Raji (cell line): ENCODE results near the gene PLD6.

ENCODE experiments used
- POLR2A ChIP-seq: IDR thresholded peaks from 2 replicates; pipeline ENCODE4 v1.6.1; 2011; ENCODE audit warnings: low read depth, low read length, control low read depth; ENCODE audit not compliant: insufficient read depth

Gene PLD6, protein sequence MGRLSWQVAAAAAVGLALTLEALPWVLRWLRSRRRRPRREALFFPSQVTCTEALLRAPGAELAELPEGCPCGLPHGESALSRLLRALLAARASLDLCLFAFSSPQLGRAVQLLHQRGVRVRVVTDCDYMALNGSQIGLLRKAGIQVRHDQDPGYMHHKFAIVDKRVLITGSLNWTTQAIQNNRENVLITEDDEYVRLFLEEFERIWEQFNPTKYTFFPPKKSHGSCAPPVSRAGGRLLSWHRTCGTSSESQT

DNA sequence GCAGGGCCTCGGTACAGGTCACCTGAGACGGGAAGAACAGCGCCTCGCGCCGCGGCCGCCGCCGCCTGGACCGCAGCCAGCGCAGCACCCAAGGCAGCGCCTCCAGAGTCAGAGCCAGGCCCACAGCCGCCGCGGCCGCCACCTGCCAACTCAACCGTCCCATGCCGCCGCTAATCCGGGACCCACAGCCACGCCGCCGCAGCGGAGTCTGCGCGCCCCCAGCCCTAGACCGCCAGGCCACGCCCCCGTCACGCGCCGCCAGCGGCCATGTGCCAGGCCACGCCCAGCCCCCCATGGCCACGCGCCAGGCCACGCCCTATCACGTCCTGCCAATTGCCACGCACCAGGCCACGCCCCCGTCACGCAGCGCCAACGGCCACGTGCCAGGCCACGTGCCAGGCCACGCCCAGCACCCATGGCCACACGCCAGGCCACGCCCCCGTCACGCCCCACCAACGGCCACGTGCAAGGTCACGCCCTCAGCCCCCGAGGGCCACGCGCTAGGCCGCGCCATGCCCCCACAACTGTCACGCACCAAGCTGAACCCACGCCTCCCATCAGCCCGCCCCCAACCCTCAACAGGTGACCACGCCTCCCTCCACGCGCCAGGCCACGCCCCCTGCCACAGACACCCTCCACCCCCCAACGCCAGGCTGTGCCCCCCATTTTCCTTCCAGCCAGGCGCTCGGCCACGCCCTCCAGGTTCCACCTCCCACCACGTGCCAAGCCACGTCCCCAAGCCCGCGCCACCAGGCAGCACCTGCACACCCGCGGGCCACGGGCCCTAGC lies at the start of gene PLD6:
Gene PLD6 (minus strand): TSS at position 210 of the 789 bp plus-strand sequence. CDS start 47 bp downstream, at position 163.
- TF ChIP-seq POLR2A: peak; percentile 67

- TF ChIP-seq POLR2A: no peak
These were observed 47.9 kb upstream of the PLD6 start for GRCh38 chr17:17254036-17254435.

DNA sequence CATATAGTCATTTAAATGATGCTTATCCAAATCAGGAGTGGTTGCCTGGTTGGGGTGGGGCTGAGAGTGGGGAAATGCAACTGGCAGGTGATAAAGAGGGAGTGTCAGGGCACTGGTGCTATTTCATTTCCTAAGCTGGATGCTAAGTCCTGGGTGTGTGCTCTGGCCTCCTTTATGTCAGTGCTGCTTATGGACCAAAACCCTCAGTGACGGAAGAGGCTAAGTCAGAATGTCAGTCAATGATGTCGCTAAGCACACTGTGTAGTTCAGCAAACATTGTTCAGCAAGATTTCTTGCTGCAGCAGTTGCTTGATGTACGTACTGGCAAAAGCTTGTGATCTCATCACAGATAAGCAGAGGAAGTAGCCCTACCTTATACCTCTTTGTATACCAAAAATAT lies 47.3 kb upstream of the PLD6 start:
- TF ChIP-seq POLR2A: no peak

DNA sequence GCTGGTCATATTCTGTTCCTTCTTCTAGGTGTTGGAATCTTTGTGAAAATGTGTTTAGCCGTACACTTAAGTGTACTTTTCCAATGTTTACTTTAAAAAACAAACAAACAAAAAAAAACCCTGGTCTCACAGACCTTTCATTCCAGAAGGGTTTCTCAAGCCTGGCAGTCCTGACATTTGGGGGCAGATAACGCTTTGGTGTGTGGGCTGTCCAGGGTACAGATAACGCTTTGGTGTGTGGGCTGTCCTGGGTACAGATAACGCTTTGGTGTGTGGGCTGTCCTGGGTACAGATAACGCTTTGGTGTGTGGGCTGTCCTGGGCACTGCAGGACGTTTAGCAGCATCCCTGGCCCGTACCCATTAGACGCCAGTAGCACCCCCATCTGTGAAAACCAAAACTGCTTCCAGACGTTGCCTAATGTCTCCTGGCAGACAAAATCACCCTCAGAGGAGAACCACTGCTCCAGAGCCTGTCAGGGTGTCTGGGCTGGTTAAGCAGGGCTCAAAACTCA lies 46.1 kb upstream of the PLD6 start:
- no peak for TF ChIP-seq POLR2A

DNA sequence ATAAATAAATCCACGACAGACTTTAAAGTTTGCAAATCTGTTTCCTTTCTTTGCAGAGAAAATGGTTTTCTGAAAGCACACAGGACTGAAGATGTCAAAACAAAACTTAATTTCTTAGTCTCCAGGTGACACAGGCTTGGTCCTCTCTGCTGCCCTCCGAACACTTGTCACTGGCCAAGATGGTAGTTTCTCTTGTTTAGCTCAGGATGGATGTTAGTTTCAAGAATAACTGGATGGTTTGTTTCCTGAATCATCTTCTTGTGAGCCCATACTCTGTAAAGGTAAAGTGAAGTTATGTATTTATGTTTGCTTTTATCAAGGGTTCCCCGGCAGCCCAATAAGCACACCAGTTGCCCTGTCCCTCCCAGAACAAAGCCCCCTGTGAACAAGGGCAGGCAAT lies 40.7 kb upstream of the PLD6 start:
- no peak for TF ChIP-seq POLR2A

- no peak for TF ChIP-seq POLR2A
These were observed 37.0 kb upstream of the PLD6 start for GRCh38 chr17:17243163-17243562.

GRCh38 chr17:17242246-17242645 lies 36.1 kb upstream of the PLD6 start:
- TF ChIP-seq POLR2A: no peak

GRCh38 chr17:17241656-17242055 lies 35.5 kb upstream of the PLD6 start:
- TF ChIP-seq POLR2A: no peak

DNA sequence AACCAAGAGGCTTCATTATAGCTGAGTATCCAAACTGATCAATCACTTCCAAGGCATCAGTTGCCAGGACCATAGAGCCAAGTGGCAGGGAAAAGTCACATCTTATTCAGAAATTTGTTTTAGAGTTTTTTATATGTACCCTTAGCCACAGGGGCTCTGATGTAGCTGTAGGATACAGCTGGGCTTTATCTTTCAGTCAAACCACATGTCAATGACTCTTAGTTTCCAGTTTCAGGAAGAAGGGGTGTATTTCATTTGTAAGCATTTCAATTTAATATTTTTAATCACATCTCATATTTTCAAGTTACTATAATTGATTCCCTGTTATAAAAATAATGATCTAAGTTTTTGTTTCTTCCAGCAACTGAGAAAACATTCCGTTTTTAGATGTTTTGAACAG lies 33.7 kb upstream of the PLD6 start:
- TF ChIP-seq POLR2A: no peak

DNA sequence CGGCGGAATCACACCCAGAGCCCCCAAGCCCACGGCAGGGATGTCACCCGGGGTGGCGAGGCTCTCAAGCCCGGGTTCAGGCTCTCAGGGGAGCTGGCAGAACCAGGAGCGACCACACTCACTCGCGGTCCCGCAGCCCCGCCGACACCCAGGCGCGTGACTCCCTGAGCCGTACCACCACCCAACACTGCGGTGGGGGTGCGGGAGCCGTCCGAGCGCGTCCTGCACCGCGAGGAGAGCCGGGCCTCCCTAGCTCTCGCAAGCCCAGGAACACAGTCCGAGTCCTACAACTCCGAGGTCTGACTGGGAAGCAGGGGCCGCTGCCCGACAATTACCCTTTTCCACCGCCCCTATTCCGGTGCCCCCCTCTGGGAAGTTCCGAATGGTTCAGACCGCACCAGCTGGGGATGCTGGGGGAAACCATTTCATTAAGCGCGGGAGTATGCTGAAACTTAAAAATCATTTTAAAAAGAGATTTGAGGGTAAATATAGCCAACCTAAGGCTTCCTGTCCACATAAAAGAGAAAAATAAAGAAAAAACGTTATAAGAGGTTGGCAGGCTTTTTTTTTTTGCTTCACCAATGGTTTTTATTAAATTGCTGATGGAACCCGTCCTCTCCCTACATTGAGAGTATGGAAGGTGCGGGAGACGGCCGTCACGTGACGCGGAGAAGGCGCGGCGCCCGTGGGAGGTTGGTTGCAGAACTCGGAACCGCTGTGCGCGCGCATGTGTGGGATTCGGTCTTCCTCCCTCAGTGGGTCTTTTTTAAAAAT lies 31.1 kb upstream of the PLD6 start, which contains the start of gene FLCN:
Gene FLCN (minus strand): TSS at position 143 of the 774 bp plus-strand sequence. CDS start 9,031 bp downstream, outside the sequence.
- TF ChIP-seq POLR2A: peak; percentile 84

- TF ChIP-seq POLR2A: no peak
These were observed 30.3 kb upstream of the PLD6 start for GRCh38 chr17:17236295-17237025.

- no peak for TF ChIP-seq POLR2A
These were observed 29.4 kb upstream of the PLD6 start for GRCh38 chr17:17235212-17236174.

DNA sequence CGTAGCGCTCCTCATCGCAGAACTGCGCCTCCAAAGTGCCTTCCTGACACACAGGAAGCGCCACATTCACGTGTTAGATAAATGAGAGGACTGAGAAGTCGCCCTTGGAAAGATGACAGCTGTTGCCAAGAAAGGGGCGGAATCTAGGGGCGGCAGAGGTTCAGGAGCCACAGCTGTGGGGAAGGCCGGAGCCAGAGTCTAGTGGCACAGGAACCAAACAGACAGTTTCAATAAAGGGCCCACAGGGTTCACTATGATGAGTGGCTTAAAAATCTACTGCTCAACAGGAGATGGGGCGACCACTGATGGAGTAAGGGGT lies 26.1 kb upstream of the PLD6 start:
- no peak for TF ChIP-seq POLR2A
